NCI-H2029 (cell line): ENCODE measurements around the gene PIGP.
"Not testable (repeated sequence)": the region's sequence is repeated elsewhere in the genome, so short reads cannot be mapped to it uniquely, and the experiment has no call there.

Experiments
- DNase-seq: peaks from one replicate; lab custom pipeline; 2025; lab: John Stamatoyannopoulos, UW

Gene PIGP

GRCh38 chr21:37076087-37076850 lies 3.4 kb upstream of the PIGP start:
- DNase-seq = no peak

GRCh38 chr21:37075214-37075770 lies 2.4 kb upstream of the PIGP start:
- no peak for DNase-seq

- no peak for DNase-seq
These were observed 1.7 kb upstream of the PIGP start for GRCh38 chr21:37074546-37074945.

- DNase-seq = no peak
These were observed 1.3 kb upstream of the PIGP start for GRCh38 chr21:37074197-37074510.

GRCh38 chr21:37073417-37074196 lies 736 bp upstream of the PIGP start:
- peak; percentile 40 for DNase-seq

- peak; percentile 62 for DNase-seq
These were observed 440 bp downstream of the PIGP start for GRCh38 chr21:37072274-37072987.

GRCh38 chr21:37071561-37072273 lies 1.2 kb downstream of the PIGP start:
- DNase-seq = no peak

GRCh38 chr21:37065561-37066177 lies 7.2 kb downstream of the PIGP start:
- DNase-seq = no peak

- no peak for DNase-seq
These were observed 8.0 kb downstream of the PIGP start for GRCh38 chr21:37064841-37065240.

- no peak for DNase-seq
These were observed 9.4 kb downstream of the PIGP start for GRCh38 chr21:37063433-37063832.

- DNase-seq = no peak
These were observed 10.3 kb downstream of the PIGP start for GRCh38 chr21:37062593-37062935.

GRCh38 chr21:37061926-37062592 lies 10.8 kb downstream of the PIGP start:
- no peak for DNase-seq

- DNase-seq = peak; percentile 93
These were observed 12.6 kb downstream of the PIGP start for GRCh38 chr21:37060296-37060695.

GRCh38 chr21:37059181-37059580 lies 13.7 kb downstream of the PIGP start:
- DNase-seq = no peak

GRCh38 chr21:37058261-37058660 lies 14.6 kb downstream of the PIGP start:
- DNase-seq = no peak

- no peak for DNase-seq
These were observed 15.3 kb downstream of the PIGP start for GRCh38 chr21:37057614-37058013.

GRCh38 chr21:37055271-37055855 lies 17.5 kb downstream of the PIGP start:
- no peak for DNase-seq

- not testable (repeated sequence) for DNase-seq
These were observed 23.1 kb downstream of the PIGP start for GRCh38 chr21:37049741-37050140.

- no peak for DNase-seq
These were observed 25.8 kb downstream of the PIGP start for GRCh38 chr21:37047079-37047478.

- DNase-seq = no peak
These were observed 27.3 kb downstream of the PIGP start for GRCh38 chr21:37045556-37045955.

GRCh38 chr21:37045149-37045548 lies 27.7 kb downstream of the PIGP start:
- DNase-seq = no peak
